Activated CD8-positive, alpha-beta T cell treated with anti-CD3 and anti-CD28 coated beads, Interleukin-2, amount 10 ng/mL, durations not matched to agents 7 days and 5 days (primary cell): Measurements from ENCODE around the gene MUC6. TPM values are rescaled to one million over a fixed set of nuclear protein-coding genes. Genes with fewer than 3 reads are reported as not detected.

Experiments used
- ATAC-seq: fragments of 150-1000 bp; cut with Tn5 transposase; one replicate; pipeline ENCODE4 v1.10.0; 2021; ENCODE audit warnings: moderate library complexity
- CTCF ChIA-PET: fragments of 350-600 bp; sonication (Branson Sonifier 250); formaldehyde crosslinking; loops from one replicate; lab custom pipeline; 2021; ENCODE audit warnings: antibody characterized with exemption; lab: Charles Lee
- POLR2A ChIA-PET: fragments of 350-600 bp; sonication (Branson Sonifier 250); formaldehyde crosslinking; loops from one replicate; lab custom pipeline; 2021; ENCODE audit warnings: antibody characterized with exemption; lab: Charles Lee
- DNase-seq: peaks from one replicate; pipeline ENCODE4 v3.0.0-alpha.2; 2020
- H3K27ac Mint-ChIP-seq: one replicate; pipeline ENCODE4 v1.8.0; 2021; ENCODE audit warnings: mild to moderate bottlenecking, mixed read lengths
- H3K27me3 Mint-ChIP-seq: one replicate; pipeline ENCODE4 v1.8.0; 2021; ENCODE audit warnings: low read depth, mixed read lengths
- H3K36me3 Mint-ChIP-seq: one replicate; pipeline ENCODE4 v1.8.0; 2021; ENCODE audit warnings: low read depth, mixed read lengths
- H3K4me1 Mint-ChIP-seq: one replicate; pipeline ENCODE4 v1.8.0; 2021; ENCODE audit warnings: low read depth, mixed read lengths
- H3K4me3 Mint-ChIP-seq: one replicate; pipeline ENCODE4 v1.8.0; 2021; ENCODE audit warnings: mild to moderate bottlenecking, mixed read lengths
- H3K9me3 Mint-ChIP-seq: one replicate; pipeline ENCODE4 v1.8.0; 2022; ENCODE audit warnings: mixed read lengths; ENCODE audit not compliant: insufficient read depth
- total RNA-seq, 2 experiments: library from RNA; stranded (reverse); gene quantifications; one replicate each; pipeline ENCODE4 v1.2.3, GENCODE V29; 2021

The MUC6 gene
- not detected for total RNA-seq

- Mint-ChIP-seq H3K36me3 (no peaks in the 10 kb centered on the region), H3K4me1 (no peaks in the 10 kb centered on the region), H3K27ac (no peak within 1 kb of the TSS), H3K4me3 (no peak within 1 kb of the TSS), H3K9me3 (no peaks in the 10 kb centered on the region), H3K27me3 (no peaks in the 10 kb centered on the region)
- POLR2A ChIA-PET = no interaction called here
- no peak for ATAC-seq
- no peak for DNase-seq
- CTCF ChIA-PET = no interaction called here
Measured at GRCh38 chr11:1036303-1036923, at the start of gene MUC6. Gene MUC6 (minus strand): TSS chr11:1036718. CDS start chr11:1036655, 63 bp downstream.

- CTCF ChIA-PET = no interaction called here
- no peaks in the 10 kb centered on the region for H3K4me1 Mint-ChIP-seq
- POLR2A ChIA-PET = no interaction called here
- ATAC-seq (no peak), DNase-seq (no peak)
- H3K27ac Mint-ChIP-seq = no peak overlapping the region
- no peaks in the 10 kb centered on the region for H3K27me3 Mint-ChIP-seq
- H3K9me3 Mint-ChIP-seq = no peaks in the 10 kb centered on the region
- H3K36me3 Mint-ChIP-seq = no peaks in the 10 kb centered on the region
- H3K4me3 Mint-ChIP-seq = no peak overlapping the region
Measured at GRCh38 chr11:1085440-1086170, 49.1 kb upstream of the MUC6 start.

- POLR2A ChIA-PET = no interaction called here
- Mint-ChIP-seq H3K36me3 (no peaks in the 10 kb centered on the region), H3K4me3 (no peak overlapping the region), H3K4me1 (no peaks in the 10 kb centered on the region), H3K9me3 (no peaks in the 10 kb centered on the region), H3K27ac (no peak overlapping the region), H3K27me3 (no peaks in the 10 kb centered on the region)
- CTCF ChIA-PET = no interaction called here
- DNase-seq (no peak), ATAC-seq (no peak)
Measured at GRCh38 chr11:1084561-1085439, 48.3 kb upstream of the MUC6 start.

GRCh38 chr11:1083621-1084551, 47.4 kb upstream of the MUC6 start:
- Mint-ChIP-seq H3K9me3 (no peaks in the 10 kb centered on the region), H3K4me1 (no peaks in the 10 kb centered on the region), H3K36me3 (no peaks in the 10 kb centered on the region), H3K4me3 (no peak overlapping the region), H3K27me3 (no peaks in the 10 kb centered on the region), H3K27ac (no peak overlapping the region)
- POLR2A ChIA-PET = no interaction called here
- ATAC-seq (no peak), DNase-seq (no peak)
- CTCF ChIA-PET = no interaction called here

GRCh38 chr11:1082728-1083620, 46.5 kb upstream of the MUC6 start:
- ChIA-PET CTCF (no interaction called here), POLR2A (no interaction called here)
- Mint-ChIP-seq H3K27me3 (no peaks in the 10 kb centered on the region), H3K9me3 (no peaks in the 10 kb centered on the region), H3K4me1 (no peaks in the 10 kb centered on the region), H3K4me3 (no peak overlapping the region), H3K27ac (no peak overlapping the region), H3K36me3 (no peaks in the 10 kb centered on the region)
- no peak for ATAC-seq
- DNase-seq = no peak

GRCh38 chr11:1082346-1082727, 45.8 kb upstream of the MUC6 start:
- Mint-ChIP-seq H3K9me3 (no peaks in the 10 kb centered on the region), H3K36me3 (no peaks in the 10 kb centered on the region), H3K27me3 (no peaks in the 10 kb centered on the region), H3K4me3 (no peak overlapping the region), H3K27ac (no peak overlapping the region), H3K4me1 (no peaks in the 10 kb centered on the region)
- ChIA-PET POLR2A (no interaction called here), CTCF (no interaction called here)
- DNase-seq = no peak
- ATAC-seq = no peak

GRCh38 chr11:1081601-1082311, 45.2 kb upstream of the MUC6 start:
- DNase-seq (no peak), ATAC-seq (no peak)
- H3K36me3 Mint-ChIP-seq = no peaks in the 10 kb centered on the region
- no peaks in the 10 kb centered on the region for H3K27me3 Mint-ChIP-seq
- no peaks in the 10 kb centered on the region for H3K9me3 Mint-ChIP-seq
- H3K27ac Mint-ChIP-seq = no peak overlapping the region
- H3K4me3 Mint-ChIP-seq = no peak overlapping the region
- POLR2A ChIA-PET = no interaction called here
- no peaks in the 10 kb centered on the region for H3K4me1 Mint-ChIP-seq
- CTCF ChIA-PET = no interaction called here

- ChIA-PET POLR2A (no interaction called here), CTCF (no interaction called here)
- ATAC-seq = no peak
- Mint-ChIP-seq H3K4me3 (no peak overlapping the region), H3K27me3 (no peaks in the 10 kb centered on the region), H3K4me1 (no peaks in the 10 kb centered on the region), H3K9me3 (no peaks in the 10 kb centered on the region), H3K36me3 (no peaks in the 10 kb centered on the region), H3K27ac (no peak overlapping the region)
- no peak for DNase-seq
Measured at GRCh38 chr11:1078191-1078601, 41.7 kb upstream of the MUC6 start.

GRCh38 chr11:1077417-1078119, 41.0 kb upstream of the MUC6 start:
- no peak overlapping the region for H3K27ac Mint-ChIP-seq
- H3K9me3 Mint-ChIP-seq = no peaks in the 10 kb centered on the region
- no peak for DNase-seq
- ChIA-PET POLR2A (no interaction called here), CTCF (no interaction called here)
- ATAC-seq = no peak
- no peaks in the 10 kb centered on the region for H3K4me1 Mint-ChIP-seq
- H3K36me3 Mint-ChIP-seq = no peaks in the 10 kb centered on the region
- H3K27me3 Mint-ChIP-seq = no peaks in the 10 kb centered on the region
- no peak overlapping the region for H3K4me3 Mint-ChIP-seq

- Mint-ChIP-seq H3K27ac (no peak overlapping the region), H3K4me1 (no peaks in the 10 kb centered on the region), H3K36me3 (no peaks in the 10 kb centered on the region), H3K27me3 (no peaks in the 10 kb centered on the region), H3K4me3 (no peak overlapping the region), H3K9me3 (no peaks in the 10 kb centered on the region)
- ChIA-PET CTCF (no interaction called here), POLR2A (no interaction called here)
- no peak for ATAC-seq
- DNase-seq = no peak
Measured at GRCh38 chr11:1077033-1077416, 40.5 kb upstream of the MUC6 start.
